Naive thymus-derived CD8-positive, alpha-beta T cell (primary cell): ENCODE measurements around the gene IL1R2. TPM values are rescaled to one million over a fixed set of nuclear protein-coding genes. Genes with fewer than 3 reads are reported as not detected.

Experiments
- ATAC-seq, 2 donors: fragments of 150-1000 bp; cut with Tn5 transposase in 1 of 2; sonication (Bioruptor Pico), chemical (Tn5 transposase) in 1 of 2; 1 replicate in 1 of 2; 2 replicates in 1 of 2; pipeline ENCODE4 v1.10.0; 2021; ENCODE audit warnings: mild to moderate bottlenecking in 2 of 2, moderate library complexity in 2 of 2
- POLR2A ChIA-PET: fragments of 350-600 bp; sonication (Branson Sonifier 250); formaldehyde crosslinking; loops from one replicate; lab custom pipeline; 2021; ENCODE audit warnings: antibody characterized with exemption; lab: Charles Lee
- DNase-seq, 10 donors: peaks; one replicate each; pipeline versions ENCODE4 v3.0.0 to v3.0.0-alpha.2; 2020 to 2022
- H3K27ac Mint-ChIP-seq, 10 donors: one replicate each; pipeline ENCODE4 v1.8.0; 2020 to 2022; ENCODE audit warnings: mild to moderate bottlenecking in 10 of 10, mixed read lengths in 10 of 10, moderate library complexity in 4 of 10, inconsistent platforms in 1 of 10
- H3K27me3 Mint-ChIP-seq, 5 donors: one replicate each; pipeline ENCODE4 v1.8.0; 2021 to 2022; ENCODE audit warnings: mixed read lengths in 5 of 5
- H3K36me3 Mint-ChIP-seq, 3 donors: one replicate each; pipeline ENCODE4 v1.8.0; 2020 to 2022; ENCODE audit warnings: mixed read lengths in 3 of 3, mild to moderate bottlenecking in 2 of 3, inconsistent platforms in 1 of 3
- H3K4me1 Mint-ChIP-seq, 4 donors: one replicate each; pipeline ENCODE4 v1.8.0; 2021 to 2022; ENCODE audit warnings: mixed read lengths in 4 of 4
- H3K4me3 Mint-ChIP-seq, 10 donors: one replicate each; pipeline ENCODE4 v1.8.0; 2020 to 2022; ENCODE audit warnings: mild to moderate bottlenecking in 10 of 10, mixed read lengths in 10 of 10, moderate library complexity in 6 of 10, inconsistent platforms in 1 of 10
- H3K9me3 Mint-ChIP-seq, 9 donors: one replicate each; pipeline ENCODE4 v1.8.0; 2020 to 2022; ENCODE audit warnings: mixed read lengths in 9 of 9, mild to moderate bottlenecking in 3 of 9, inconsistent platforms in 1 of 9, moderate library complexity in 1 of 9
- polyA plus RNA-seq, 3 donors: library from polyadenylated mRNA; unstranded; fragments of 300-500 nt; fragmentation: Illumina TruSeq; gene quantifications; one replicate each; pipeline ENCODE4 v1.2.3, GENCODE V29; 2021
- total RNA-seq, 8 experiments: library from RNA in 2 of 8; stranded (reverse) in 2 of 8; gene quantifications; one replicate each; pipeline ENCODE4 v1.2.3 and lab custom pipeline; 2021 to 2026

Gene IL1R2
- total and polyA plus RNA-seq, 5 experiments from 2014 or later: not detected

- Mint-ChIP-seq H3K4me3 (no peak overlapping the region), H3K27ac (no peak overlapping the region), H3K9me3 (peaks cover 0 to 1% (median 0%) of the 10 kb centered on the region in 9 donors), H3K36me3 (no peaks in the 10 kb centered on the region), H3K27me3 (peaks cover 7 to 31% (median 23%) of the 10 kb centered on the region in 5 donors), H3K4me1 (peaks cover 0 to 7% (median 3%) of the 10 kb centered on the region in 4 donors)
- ATAC-seq (no peak), DNase-seq (no peak)
- POLR2A ChIA-PET: no interaction called here
These were observed 49.6 kb downstream of the IL1R2 start for GRCh38 chr2:102041351-102041750.

- ATAC-seq: no peak
- POLR2A ChIA-PET: no interaction called here
- H3K9me3 Mint-ChIP-seq: peaks cover 0 to 2% (median 0%) of the 10 kb centered on the region in 9 donors
- peaks cover 0 to 2% (median 0%) of the 10 kb centered on the region in 3 donors for H3K36me3 Mint-ChIP-seq
- H3K27ac Mint-ChIP-seq: no peak overlapping the region
- peaks cover 8 to 38% (median 30%) of the 10 kb centered on the region in 5 donors for H3K27me3 Mint-ChIP-seq
- DNase-seq: no peak
- H3K4me3 Mint-ChIP-seq: no peak overlapping the region
- peaks cover 0 to 7% (median 3%) of the 10 kb centered on the region in 4 donors for H3K4me1 Mint-ChIP-seq
These were observed 50.7 kb downstream of the IL1R2 start for GRCh38 chr2:102042196-102043081.

GRCh38 chr2:102043560-102043959 is 51.8 kb downstream of the IL1R2 start:
- Mint-ChIP-seq H3K36me3 (peaks cover 0 to 3% (median 0%) of the 10 kb centered on the region in 3 donors), H3K27me3 (peaks cover 11 to 43% (median 36%) of the 10 kb centered on the region in 5 donors), H3K4me1 (peaks cover 0 to 7% (median 3%) of the 10 kb centered on the region in 4 donors), H3K4me3 (no peak overlapping the region), H3K9me3 (peaks cover 0 to 3% (median 0%) of the 10 kb centered on the region in 9 donors), H3K27ac (no peak overlapping the region)
- DNase-seq: no peak
- ATAC-seq: no peak
- POLR2A ChIA-PET: no interaction called here

- peaks cover 0 to 3% (median 0%) of the 10 kb centered on the region in 9 donors for H3K9me3 Mint-ChIP-seq
- POLR2A ChIA-PET: no interaction called here
- DNase-seq: no peak
- no peak for ATAC-seq
- H3K36me3 Mint-ChIP-seq: peaks cover 0 to 3% (median 0%) of the 10 kb centered on the region in 3 donors
- peaks cover 11 to 40% (median 36%) of the 10 kb centered on the region in 5 donors for H3K27me3 Mint-ChIP-seq
- peaks cover 0 to 7% (median 3%) of the 10 kb centered on the region in 4 donors for H3K4me1 Mint-ChIP-seq
- no peak overlapping the region for H3K4me3 Mint-ChIP-seq
- H3K27ac Mint-ChIP-seq: peak overlapping the region in 1 of 10 donors; percentile 21
These were observed 52.6 kb downstream of the IL1R2 start for GRCh38 chr2:102044235-102044896.

- no peak overlapping the region for H3K4me3 Mint-ChIP-seq
- ATAC-seq (no peak), DNase-seq (no peak)
- no peak overlapping the region for H3K27ac Mint-ChIP-seq
- H3K4me1 Mint-ChIP-seq: peaks cover 0 to 7% (median 3%) of the 10 kb centered on the region in 4 donors
- H3K27me3 Mint-ChIP-seq: peaks cover 11 to 40% (median 36%) of the 10 kb centered on the region in 5 donors
- H3K9me3 Mint-ChIP-seq: peaks cover 0 to 3% (median 0%) of the 10 kb centered on the region in 9 donors
- H3K36me3 Mint-ChIP-seq: peaks cover 0 to 3% (median 0%) of the 10 kb centered on the region in 3 donors
- POLR2A ChIA-PET: no interaction called here
These were observed 53.3 kb downstream of the IL1R2 start for GRCh38 chr2:102044967-102045489.

GRCh38 chr2:102045697-102046096 is 53.9 kb downstream of the IL1R2 start:
- Mint-ChIP-seq H3K9me3 (peaks cover 0 to 3% (median 0%) of the 10 kb centered on the region in 9 donors), H3K36me3 (peaks cover 0 to 3% (median 0%) of the 10 kb centered on the region in 3 donors), H3K4me3 (no peak overlapping the region), H3K4me1 (peaks cover 0 to 12% (median 7%) of the 10 kb centered on the region in 4 donors), H3K27ac (no peak overlapping the region), H3K27me3 (peaks cover 11 to 40% (median 36%) of the 10 kb centered on the region in 5 donors)
- POLR2A ChIA-PET: no interaction called here
- no peak for DNase-seq
- no peak for ATAC-seq

- Mint-ChIP-seq H3K9me3 (peaks cover 0 to 3% (median 0%) of the 10 kb centered on the region in 9 donors), H3K27ac (no peak overlapping the region), H3K36me3 (peaks cover 0 to 3% (median 0%) of the 10 kb centered on the region in 3 donors), H3K27me3 (peaks cover 9 to 40% (median 32%) of the 10 kb centered on the region in 5 donors), H3K4me3 (no peak overlapping the region), H3K4me1 (peaks cover 0 to 10% (median 7%) of the 10 kb centered on the region in 4 donors)
- ATAC-seq: no peak
- no peak for DNase-seq
- POLR2A ChIA-PET: no interaction called here
These were observed 54.6 kb downstream of the IL1R2 start for GRCh38 chr2:102046135-102046986.

- POLR2A ChIA-PET: no interaction called here
- H3K4me1 Mint-ChIP-seq: peaks cover 0 to 10% (median 4%) of the 10 kb centered on the region in 4 donors
- no peak for ATAC-seq
- H3K9me3 Mint-ChIP-seq: peaks cover 0 to 3% (median 0%) of the 10 kb centered on the region in 9 donors
- H3K4me3 Mint-ChIP-seq: no peak overlapping the region
- peaks cover 6 to 25% (median 18%) of the 10 kb centered on the region in 5 donors for H3K27me3 Mint-ChIP-seq
- DNase-seq: no peak
- no peak overlapping the region for H3K27ac Mint-ChIP-seq
- peaks cover 0 to 3% (median 0%) of the 10 kb centered on the region in 3 donors for H3K36me3 Mint-ChIP-seq
These were observed 56.7 kb downstream of the IL1R2 start for GRCh38 chr2:102048465-102048864.

GRCh38 chr2:102049756-102050443 is 58.1 kb downstream of the IL1R2 start:
- Mint-ChIP-seq H3K27ac (peak overlapping the region in 2 of 10 donors; percentile 37 to 52), H3K9me3 (peaks cover 0 to 3% (median 0%) of the 10 kb centered on the region in 9 donors), H3K4me1 (peaks cover 0 to 10% (median 4%) of the 10 kb centered on the region in 4 donors), H3K27me3 (peaks cover 6 to 25% (median 13%) of the 10 kb centered on the region in 5 donors), H3K4me3 (no peak overlapping the region), H3K36me3 (peaks cover 0 to 3% (median 0%) of the 10 kb centered on the region in 3 donors)
- POLR2A ChIA-PET: no interaction called here
- no peak for ATAC-seq
- DNase-seq: no peak

- H3K27ac Mint-ChIP-seq: peak overlapping the region in 1 of 10 donors; percentile 6
- H3K4me1 Mint-ChIP-seq: peaks cover 0 to 10% (median 5%) of the 10 kb centered on the region in 4 donors
- no peak overlapping the region for H3K4me3 Mint-ChIP-seq
- POLR2A ChIA-PET: no interaction called here
- peaks cover 6 to 21% (median 13%) of the 10 kb centered on the region in 5 donors for H3K27me3 Mint-ChIP-seq
- peaks cover 0 to 3% (median 0%) of the 10 kb centered on the region in 9 donors for H3K9me3 Mint-ChIP-seq
- DNase-seq (no peak), ATAC-seq (no peak)
- peaks cover 0 to 3% (median 0%) of the 10 kb centered on the region in 3 donors for H3K36me3 Mint-ChIP-seq
These were observed 59.2 kb downstream of the IL1R2 start for GRCh38 chr2:102050854-102051391.

GRCh38 chr2:102051692-102052277 is 60.0 kb downstream of the IL1R2 start:
- peaks cover 0 to 7% (median 5%) of the 10 kb centered on the region in 4 donors for H3K4me1 Mint-ChIP-seq
- DNase-seq: no peak
- peaks cover 0 to 3% (median 0%) of the 10 kb centered on the region in 9 donors for H3K9me3 Mint-ChIP-seq
- POLR2A ChIA-PET: no interaction called here
- peak overlapping the region in 1 of 10 donors; percentile 53 for H3K27ac Mint-ChIP-seq
- H3K4me3 Mint-ChIP-seq: no peak overlapping the region
- ATAC-seq: no peak
- H3K27me3 Mint-ChIP-seq: peaks cover 4 to 13% (median 10%) of the 10 kb centered on the region in 5 donors
- H3K36me3 Mint-ChIP-seq: peaks cover 0 to 3% (median 0%) of the 10 kb centered on the region in 3 donors
